ENCODE data around the gene MEMO1. TPM values are rescaled to one million over a fixed set of nuclear protein-coding genes. Genes with fewer than 3 reads are reported as not detected.
"Not testable (repeated sequence)": the region's sequence is repeated elsewhere in the genome, so short reads cannot be mapped to it uniquely, and the experiment has no call there.

Gene MEMO1
- total RNA-seq, 1 donor from 2014 or later, result 48.8 TPM

DNA sequence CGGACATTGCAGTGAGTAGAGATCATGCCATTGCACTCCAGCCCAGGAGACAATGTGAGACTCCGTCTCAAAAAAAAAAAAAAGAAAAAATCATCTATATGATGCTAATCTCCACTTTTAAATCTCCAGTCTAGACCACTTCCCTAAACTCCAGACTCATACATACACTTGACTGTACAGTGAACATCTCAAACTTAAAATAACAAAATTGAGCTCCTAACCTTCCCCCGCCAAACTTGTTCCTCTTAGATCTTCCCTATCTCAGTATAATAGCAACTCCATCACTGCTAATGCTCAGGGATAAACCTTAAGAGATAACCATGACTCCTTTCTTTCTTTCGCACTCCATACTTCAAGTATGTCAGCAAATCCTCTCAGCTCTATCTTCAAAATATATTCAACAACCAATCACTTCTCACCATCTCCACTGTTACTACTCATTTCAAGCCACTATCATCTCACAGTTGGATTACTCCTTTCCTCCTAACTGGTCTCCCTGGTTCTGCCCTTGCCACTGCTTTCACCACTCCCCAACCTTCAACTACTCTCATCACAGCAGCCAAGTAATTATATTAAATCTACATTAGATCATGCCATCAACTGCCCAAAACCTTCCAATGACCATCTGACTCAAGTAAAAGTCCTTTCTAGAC lies 12.0 kb downstream of the MEMO1 start:
- no peak for DNase-seq (ENCODE audit: low read depth, low spot score)

DNA sequence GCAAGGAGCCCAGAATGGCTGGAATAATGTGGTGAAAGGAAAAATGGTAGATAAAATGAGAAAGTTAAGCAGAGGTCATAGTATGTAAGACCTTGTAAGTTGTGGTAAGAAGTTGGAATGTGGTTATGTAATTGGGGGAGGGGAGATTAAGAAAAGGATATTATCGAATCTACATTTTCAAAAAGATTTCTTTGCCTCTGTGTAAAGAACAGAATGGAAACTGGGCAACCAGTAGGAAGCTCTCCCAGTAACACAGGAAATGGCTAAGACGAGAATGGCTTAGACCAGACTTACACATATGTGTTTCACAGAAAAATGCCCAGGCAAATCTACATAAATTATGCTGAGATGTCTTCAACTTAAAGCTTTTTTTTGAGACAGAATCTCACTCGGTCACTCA lies 13.2 kb downstream of the MEMO1 start:
- no peak for DNase-seq (ENCODE audit: low read depth, low spot score)

DNA sequence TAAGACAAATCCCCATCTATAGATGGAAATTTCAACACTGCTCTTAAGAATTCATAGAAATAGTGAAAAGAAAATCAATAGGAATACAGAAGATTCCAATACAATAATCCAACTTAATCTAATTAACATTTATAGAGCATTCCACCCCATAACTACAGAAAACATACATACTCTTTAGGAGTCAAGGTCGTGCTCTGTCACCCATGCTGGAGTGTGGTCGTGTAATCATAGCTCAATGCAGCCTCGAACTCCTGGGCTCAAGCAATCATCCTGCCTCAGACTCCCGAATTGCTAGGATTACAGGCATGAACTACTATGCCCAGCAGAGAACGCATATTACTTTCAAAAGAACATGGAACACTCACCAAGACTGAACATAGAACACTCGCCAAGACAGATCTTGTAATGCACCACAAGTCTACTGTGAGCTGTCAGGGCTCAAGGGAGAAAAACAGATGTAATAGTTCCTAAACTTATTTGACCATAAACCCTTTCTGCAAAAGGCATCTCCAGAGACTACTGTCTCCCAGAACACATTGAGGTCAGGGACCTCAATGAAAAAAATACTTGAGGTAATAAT lies 14.1 kb downstream of the MEMO1 start:
- no peak for DNase-seq (ENCODE audit: low read depth, low spot score)

DNA sequence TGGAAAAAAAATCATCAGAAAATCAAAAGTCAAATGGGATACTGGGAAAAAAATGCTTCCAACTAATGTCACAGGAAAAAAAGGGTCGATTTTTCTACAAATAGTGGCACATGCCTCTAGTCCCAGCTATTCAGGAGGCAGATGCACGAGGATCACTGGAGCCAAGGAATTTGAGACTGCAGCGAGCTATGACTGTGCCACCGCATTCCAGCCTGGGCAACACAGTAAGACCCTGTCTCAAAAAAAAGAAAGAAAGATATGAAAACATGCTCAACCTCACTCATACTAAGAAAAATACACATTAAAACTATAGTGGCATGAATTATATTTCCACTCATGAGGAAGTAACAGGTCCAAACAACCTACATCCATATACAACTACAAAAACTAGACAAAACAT lies 17.9 kb downstream of the MEMO1 start:
- no peak for DNase-seq (ENCODE audit: low read depth, low spot score)

DNA sequence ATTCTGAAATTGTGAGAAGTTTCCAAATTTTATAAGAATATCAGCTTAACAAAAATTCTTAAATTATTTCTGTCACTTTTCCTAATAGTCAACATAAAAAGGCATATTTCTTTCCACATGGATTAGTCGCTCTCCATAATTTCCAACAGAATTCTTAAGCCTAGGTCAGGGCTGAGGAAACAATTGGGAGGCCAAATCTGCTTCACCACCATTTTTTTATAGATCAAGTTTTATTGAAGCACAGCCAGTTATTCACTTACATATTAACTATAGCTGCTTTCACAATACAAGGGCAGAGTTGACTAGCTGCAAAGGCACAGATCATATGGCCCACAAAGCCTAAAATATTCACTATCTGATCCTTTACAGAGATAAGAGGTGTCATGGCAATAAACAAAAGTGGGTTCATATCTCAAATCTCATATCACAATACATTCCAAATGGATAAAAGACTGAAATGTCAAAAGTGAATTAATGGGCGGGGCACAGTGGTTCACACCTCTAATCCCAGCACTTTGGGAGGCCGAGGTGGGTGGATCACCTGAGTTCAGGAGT lies 18.7 kb downstream of the MEMO1 start:
- DNase-seq (ENCODE audit: low read depth, low spot score), result no peak

DNA sequence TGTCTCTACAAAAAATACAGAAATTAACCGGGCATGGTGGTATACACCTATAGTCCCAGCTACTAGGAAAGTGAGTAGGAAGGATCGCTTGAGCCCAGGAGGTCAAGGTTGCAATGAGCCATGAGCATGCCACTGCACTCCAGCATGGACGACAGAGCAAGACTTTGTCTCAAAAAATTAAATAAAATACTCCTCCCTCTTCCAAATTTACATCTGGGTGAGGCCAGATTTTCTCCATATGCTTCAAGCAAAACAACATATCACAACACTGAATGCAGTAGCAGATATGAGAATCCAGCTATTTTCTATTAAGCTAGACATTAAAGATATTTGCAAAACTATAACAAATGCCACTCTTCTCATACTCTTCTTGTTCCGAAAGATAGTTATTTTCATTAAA lies 20.9 kb downstream of the MEMO1 start:
- DNase-seq (ENCODE audit: low read depth, low spot score), result no peak

DNA sequence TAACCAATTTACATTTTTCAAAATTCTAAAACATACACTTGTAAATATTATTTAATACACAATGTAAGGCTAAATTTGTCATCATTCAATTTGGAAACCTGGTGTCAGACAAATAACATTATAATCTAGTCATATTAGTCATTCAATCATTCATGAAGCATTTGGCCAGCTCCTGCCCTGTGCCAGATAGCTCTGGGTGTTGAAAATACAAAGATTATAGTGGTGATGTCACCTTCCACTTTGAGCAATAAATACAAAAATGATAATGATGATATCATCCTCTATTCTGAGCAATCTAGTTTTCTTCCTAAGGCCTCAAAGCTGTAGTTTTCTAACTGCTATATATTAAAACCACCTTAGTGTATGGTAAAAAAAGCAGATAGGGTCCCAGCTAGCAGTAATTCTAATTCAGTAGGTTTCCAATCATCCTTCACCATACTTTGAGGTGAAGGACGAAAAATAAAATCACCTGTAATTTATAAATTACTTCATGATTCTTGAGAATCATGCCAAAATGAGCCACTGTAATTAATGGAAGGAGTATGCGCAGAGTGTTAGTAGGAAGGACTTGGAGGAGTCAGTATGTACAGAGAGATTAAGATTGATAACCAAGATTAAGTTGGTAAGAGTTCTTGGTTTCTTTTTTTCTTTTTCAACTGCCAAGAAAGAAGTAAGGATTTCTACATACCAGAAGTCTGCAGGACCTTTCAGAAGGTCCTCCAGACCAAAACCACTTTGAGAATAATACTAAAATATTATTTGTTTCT lies 23.2 kb downstream of the MEMO1 start:
- DNase-seq (ENCODE audit: low read depth, low spot score), result no peak

DNA sequence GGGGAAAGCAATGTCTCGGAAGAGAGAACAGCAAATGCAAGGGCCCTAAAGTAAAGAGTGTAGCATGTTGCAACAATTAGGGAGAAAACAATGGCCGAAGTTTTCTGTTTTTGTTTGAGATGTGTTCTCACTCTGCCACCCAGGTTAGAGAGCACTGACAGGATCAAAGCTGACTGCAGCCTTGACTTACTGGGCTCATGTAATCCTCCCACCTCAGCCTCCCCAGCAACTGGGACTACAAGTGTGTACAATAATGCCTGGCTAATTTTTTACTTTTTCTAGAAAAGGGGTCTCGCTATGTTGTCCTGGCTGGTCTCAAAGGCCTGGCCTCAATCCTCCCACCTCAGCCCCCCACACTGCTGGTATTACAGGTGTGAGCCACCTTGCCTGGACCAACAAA lies 23.9 kb downstream of the MEMO1 start:
- no peak for DNase-seq (ENCODE audit: low read depth, low spot score)

DNA sequence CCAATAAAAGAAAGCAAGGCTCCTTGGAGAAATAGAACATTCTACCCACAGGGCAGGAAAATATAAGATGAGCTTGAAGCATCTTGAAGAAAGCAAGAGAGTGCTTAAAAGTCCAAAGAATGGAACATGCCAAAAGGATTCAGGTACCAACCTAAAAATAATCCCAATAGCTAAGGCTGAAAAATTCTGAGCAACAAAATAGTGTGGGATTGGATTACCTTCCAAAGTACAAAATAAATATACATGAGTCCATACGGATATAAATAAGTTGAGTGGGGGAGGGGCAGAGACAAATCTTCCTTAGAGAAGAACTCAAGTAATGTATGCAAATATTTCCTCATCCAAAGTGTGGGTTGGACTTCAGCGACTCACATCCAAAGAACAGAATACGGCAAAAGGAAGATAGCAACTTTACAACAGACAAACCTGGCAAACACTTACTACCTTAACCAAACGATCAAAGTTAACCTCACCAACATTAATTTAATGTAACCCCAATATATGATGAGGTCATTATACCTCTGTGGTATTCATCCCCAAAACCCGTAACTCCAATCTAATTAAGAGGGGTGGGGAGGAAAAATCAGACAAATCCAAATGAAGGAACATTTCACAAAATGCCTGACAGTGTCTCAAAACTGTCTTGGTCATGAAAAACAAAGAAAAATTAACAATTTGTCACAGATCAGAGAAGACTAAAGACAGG lies 26.9 kb downstream of the MEMO1 start:
- no peak for DNase-seq (ENCODE audit: low read depth, low spot score)

DNA sequence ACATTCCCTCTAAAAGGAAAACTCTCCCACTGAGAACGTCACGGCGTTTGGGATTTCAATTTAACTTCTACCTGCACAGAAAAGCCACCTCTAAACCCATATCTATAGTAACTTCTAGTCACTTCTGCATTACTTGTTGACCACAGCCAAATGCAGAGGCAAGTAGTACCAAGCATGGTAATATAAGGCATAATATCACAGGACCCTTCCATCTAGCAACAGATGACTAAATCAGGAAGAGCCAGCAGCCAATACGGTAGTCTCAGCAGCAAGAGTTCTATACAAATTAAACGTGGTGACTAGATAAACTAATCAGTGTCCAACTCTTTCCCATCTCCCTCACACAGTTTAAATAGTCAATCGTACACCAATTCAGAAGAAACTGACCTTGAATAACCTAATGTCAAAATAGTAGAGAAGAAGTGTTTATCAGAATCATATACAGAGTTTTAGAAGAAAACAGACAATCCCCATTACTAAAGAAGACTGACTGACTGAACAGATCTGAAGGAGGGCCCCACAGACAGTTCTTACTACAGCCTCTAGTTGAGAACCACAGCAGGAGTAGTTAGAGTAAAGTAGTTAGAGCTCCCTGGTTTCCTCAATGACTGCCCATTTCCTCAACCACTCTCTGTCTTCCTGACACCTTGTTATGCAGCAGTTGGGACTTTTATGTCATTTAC lies 30.0 kb downstream of the MEMO1 start:
- no peak for DNase-seq (ENCODE audit: low read depth, low spot score)

DNA sequence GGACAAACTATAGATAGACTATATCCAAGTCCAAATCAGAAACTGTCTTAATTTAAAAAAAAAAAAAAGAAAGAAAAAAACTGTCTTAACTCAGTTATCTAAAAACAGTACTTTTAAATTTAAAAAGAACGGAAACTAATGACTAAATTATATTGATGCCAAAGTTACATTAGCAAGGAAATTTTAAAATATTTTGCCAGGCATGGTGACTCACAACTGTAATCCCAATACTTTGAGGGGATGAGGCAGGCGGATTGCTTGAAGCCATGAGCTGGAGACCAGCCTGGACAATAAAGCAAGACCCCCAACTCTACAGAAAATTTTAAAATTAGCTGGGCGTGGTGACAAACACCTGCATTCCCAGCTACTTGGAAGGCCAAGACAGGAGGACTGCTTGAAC lies 30.9 kb downstream of the MEMO1 start:
- DNase-seq (ENCODE audit: low read depth, low spot score), result no peak

DNA sequence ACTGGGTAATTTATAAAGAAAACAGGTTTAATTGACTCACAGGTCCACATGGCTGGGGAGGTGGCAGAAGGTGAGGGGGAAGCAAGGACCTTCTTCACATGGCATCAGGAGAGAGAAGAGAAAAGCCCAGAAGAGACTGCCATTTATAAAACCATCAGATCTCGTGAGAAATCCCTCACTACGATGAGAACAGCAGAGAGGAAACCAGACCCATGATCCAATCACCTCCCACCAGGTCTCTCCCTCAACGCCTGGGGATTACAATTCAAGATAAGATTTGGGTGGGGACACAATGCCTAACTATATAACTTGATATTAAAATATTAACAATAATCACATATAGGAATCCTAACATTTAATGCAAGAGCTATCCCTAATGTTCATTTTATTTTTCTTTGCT lies 31.8 kb downstream of the MEMO1 start:
- DNase-seq (ENCODE audit: low read depth, low spot score), result no peak

DNA sequence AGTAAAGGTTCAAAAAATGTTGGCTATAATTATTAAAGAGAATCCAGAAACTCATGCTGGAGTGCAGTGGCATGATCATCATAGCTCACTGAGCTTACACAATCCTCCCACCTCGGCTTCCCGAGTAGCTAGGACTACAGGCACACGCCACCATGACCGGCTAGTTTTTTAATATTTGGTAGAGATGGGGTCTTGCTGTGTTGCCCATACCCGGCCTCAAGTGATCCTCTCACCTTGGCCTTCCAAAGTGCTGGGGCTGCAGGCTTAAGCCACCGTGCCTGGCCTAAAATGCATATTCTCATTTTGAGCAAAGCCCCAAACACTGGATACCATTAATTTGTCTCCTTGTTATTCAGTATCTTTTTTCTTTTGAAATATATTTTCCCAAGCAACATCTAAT lies 32.4 kb downstream of the MEMO1 start:
- DNase-seq (ENCODE audit: low read depth, low spot score), result no peak

DNA sequence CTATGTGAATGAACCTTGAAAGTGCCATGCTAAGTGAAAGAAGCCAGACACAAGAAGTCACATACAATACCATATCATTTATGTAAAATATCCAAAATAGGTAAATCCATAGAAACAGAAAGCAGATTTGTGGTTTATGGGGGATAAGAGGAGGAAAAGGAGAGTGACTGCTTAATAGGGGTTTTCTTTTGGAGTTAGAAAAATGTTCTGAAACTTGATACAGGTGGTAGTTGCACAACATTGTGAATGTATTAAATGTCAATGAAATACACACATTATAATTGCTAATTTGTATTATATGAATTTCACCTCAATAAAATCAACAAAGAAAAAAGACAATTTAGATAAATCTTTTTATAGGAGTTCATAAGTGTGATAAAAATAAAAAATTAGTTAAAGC lies 37.1 kb downstream of the MEMO1 start:
- DNase-seq (ENCODE audit: low read depth, low spot score), result no peak

DNA sequence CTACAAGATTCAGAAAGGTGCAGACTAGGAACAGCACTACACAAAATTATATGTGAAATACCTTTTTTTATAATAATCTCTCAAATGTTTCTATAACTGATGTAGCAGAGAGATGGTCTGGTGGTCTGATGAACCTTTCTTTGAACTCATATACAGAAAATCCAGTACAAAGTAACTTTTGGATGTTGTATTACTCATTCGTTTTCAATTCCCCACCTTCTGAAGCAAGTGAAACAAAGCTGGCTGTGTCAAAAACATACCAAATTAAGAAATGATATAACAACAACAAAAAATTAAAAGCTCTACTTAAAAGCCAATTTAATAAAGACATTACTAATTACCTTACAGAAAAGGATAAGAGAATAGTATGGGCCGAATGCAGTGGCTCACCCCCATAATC lies 38.7 kb downstream of the MEMO1 start:
- no peak for DNase-seq (ENCODE audit: low read depth, low spot score)

DNA sequence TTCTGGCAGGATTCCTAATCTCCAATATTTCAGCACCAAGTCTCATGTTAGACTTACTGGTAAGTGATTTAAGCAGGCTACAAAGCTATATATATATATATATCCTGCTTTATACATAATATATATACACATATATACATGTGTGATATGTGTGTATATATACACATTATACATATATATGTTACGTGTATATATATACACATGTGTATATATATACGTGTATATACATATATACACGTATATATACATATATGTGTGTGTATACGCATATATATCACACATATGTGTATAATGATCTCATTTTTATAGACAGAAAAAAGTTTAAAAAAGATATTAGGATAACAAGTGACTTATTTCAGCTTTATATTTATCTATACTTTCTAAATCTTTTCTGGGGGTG lies 41.6 kb downstream of the MEMO1 start:
- no peak for DNase-seq (ENCODE audit: low read depth, low spot score)

DNA sequence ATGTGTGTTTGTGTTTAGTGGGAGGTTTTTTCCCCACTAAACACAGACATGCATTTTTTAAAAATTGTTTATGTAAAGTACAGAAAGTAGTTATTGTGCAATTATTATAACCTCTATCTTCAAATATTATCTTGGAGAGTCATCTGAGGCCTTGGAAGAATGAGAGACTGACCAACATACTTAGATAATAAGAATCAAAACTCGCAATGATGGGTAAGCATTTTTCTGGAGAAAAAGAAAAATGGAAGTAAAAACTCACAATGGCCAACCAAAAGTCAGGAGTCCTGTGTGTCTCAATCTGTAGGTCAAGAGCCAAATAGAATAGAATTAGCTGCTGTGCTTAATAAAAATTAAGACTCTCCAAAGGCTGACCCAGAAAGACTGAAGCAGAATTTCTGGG lies 43.0 kb downstream of the MEMO1 start:
- no peak for DNase-seq (ENCODE audit: low read depth, low spot score)

DNA sequence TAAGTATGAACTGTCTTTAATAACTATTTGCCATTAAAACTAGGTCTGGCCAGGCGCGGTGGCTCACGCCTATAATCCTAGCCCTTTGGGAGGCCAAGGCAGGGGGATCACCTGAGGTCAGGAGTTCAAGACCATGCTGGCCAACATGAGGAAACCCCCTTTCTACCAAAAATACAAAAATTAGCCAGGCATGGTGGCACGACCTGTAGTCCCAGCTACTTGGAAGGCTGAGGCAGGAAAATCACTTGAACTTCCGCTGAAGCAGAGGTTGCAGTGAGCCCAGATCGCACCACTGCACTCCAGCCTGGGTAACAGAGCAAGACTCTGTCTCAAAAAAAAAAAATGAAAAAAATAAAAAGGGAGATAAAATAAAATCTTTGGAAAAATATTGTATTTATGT lies 44.4 kb downstream of the MEMO1 start:
- DNase-seq (ENCODE audit: low read depth, low spot score), result not testable (repeated sequence)

DNA sequence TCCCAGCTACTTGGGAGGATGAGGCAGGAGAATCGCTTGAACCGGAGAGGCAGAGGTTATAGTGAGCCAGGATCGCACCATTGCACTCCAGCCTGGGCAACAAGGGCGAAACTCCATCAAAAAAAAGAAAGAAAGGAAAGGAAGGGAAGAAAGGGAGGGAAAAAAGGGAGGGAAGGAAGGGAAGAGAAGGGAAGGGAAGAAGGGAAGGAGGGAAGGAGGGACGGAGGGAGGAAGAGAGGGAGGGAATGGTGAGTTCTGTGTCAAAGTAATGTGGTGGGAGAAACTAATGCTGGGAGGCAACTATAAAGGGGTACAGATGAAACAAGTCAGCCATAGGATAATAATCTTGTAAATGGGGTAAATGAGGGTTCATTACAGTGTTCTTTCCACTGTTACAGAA lies 45.7 kb downstream of the MEMO1 start:
- no peak for DNase-seq (ENCODE audit: low read depth, low spot score)

DNA sequence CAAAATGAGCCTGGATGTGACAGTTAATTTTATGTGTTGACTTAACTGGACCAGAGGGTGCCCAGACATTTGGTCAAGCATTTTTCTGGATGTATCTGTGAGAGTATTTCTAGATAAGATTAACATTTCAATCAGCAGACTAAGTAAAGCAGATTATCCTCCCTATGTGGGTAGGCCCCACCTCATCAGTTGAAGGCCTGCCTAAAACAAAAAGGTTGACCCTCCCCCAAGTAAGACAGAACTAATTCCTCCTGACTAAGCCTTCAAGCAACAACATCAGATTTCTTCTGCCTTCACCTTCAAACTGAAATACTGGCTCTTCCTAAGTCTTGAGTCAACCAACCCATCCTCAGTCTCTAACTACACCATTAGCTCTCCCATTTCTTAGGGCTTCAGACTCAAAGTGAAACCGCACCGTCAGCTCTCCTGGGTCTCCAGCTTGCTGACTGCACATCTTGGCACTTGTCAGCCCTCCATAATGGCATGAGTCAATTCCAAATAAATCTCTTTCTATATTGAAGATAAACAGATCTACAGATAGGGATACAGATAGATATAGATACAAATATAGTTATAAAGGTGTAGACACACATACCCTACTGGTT lies 47.9 kb downstream of the MEMO1 start:
- DNase-seq (ENCODE audit: low read depth, low spot score), result no peak

DNA sequence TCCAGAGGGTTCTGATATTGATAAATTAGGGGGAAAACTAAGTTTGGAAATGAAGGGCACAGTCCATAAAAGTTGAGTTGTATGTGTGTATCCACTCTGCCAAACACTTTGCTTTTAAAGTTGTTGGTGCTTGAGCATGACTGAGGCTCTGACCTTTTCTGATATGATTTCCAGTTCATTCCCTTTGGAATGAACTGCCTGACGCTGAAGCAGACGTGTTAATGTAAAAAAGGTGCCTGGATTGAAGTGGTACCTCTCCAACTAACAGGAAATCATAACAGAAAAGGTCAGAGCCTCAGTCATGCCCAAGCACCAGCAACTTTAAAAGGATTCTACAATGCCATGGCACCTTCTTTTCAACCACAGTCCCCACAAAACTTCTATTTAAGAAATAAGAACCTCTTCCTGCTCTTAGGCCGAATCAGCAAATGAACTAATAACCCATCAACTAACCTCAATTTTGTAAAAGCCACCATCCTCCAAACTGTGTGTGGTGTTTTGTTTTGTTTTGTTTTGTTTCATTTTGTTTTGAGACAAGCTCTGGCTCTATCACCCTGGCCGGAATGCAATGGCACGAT lies 52.6 kb downstream of the MEMO1 start:
- DNase-seq (ENCODE audit: low read depth, low spot score), result no peak
